Neural progenitor cell (in vitro differentiated cells): ENCODE results near the gene VPS8. TPM values are rescaled to one million over a fixed set of nuclear protein-coding genes. Genes with fewer than 3 reads are reported as not detected.
A peak's percentile ranks its signal among the peaks of the same experiment; 100 is the strongest.
"Not testable (repeated sequence)": the region's sequence is repeated elsewhere in the genome, so short reads cannot be mapped to it uniquely, and the experiment has no call there.

Experiments
- DNase-seq: peaks from one replicate; pipeline ENCODE4 v3.0.0-alpha.2; 2016; ENCODE audit warnings: low spot score
- H2AFZ ChIP-seq: fragments of 200-600 bp; sonication (generic); replicated peaks from 2 replicates; pipeline ENCODE4 v1.6.1; 2016; ENCODE audit warnings: antibody characterized with exemption
- H3F3A ChIP-seq: fragments of 200-600 bp; sonication (generic); 2 replicates; pipeline ENCODE4 v1.6.1; 2016; ENCODE audit warnings: antibody characterized with exemption, low read depth
- H3K27ac ChIP-seq: fragments of 200-600 bp; sonication (generic); 2 replicates; pipeline ENCODE4 v1.5.1; 2016; ENCODE audit warnings: mild to moderate bottlenecking
- H3K27me3 ChIP-seq: fragments of 200-600 bp; sonication (generic); 2 replicates; pipeline ENCODE4 v1.6.1; 2016; ENCODE audit warnings: mild to moderate bottlenecking, moderate library complexity
- H3K36me3 ChIP-seq: fragments of 200-600 bp; sonication (generic); 2 replicates; pipeline ENCODE4 v1.5.1; 2016
- H3K4me1 ChIP-seq: fragments of 200-600 bp; sonication (generic); 2 replicates; pipeline ENCODE4 v1.6.1; 2016; ENCODE audit warnings: mixed run types
- H3K4me2 ChIP-seq: fragments of 200-600 bp; sonication (generic); 2 replicates; pipeline ENCODE4 v1.6.1; 2016
- H3K4me3 ChIP-seq: fragments of 200-600 bp; sonication (generic); 2 replicates; pipeline ENCODE4 v1.5.1; 2016
- H3K79me2 ChIP-seq: fragments of 200-600 bp; sonication (generic); 2 replicates; pipeline ENCODE4 v1.6.1; 2016; ENCODE audit warnings: low read depth
- H3K9ac ChIP-seq: fragments of 200-600 bp; sonication (generic); 2 replicates; pipeline ENCODE4 v1.6.1; 2016
- H3K9me3 ChIP-seq: fragments of 200-600 bp; sonication (generic); 2 replicates; pipeline ENCODE4 v1.5.1; 2016; ENCODE audit warnings: low read depth
- H4K20me1 ChIP-seq: fragments of 200-600 bp; sonication (generic); 2 replicates; pipeline ENCODE4 v1.6.1; 2016; ENCODE audit warnings: low read depth
- H3K27ac Mint-ChIP-seq: 3 replicates; pipeline ENCODE4 v1.8.0; 2021; ENCODE audit warnings: mixed read lengths
- H3K27me3 Mint-ChIP-seq: 2 replicates; pipeline ENCODE4 v1.8.0; 2022; ENCODE audit warnings: low read depth, mild to moderate bottlenecking, inconsistent platforms, moderate library complexity, mixed read lengths; ENCODE audit not compliant: insufficient read depth
- H3K36me3 Mint-ChIP-seq: 3 replicates; pipeline ENCODE4 v1.8.0; 2021; ENCODE audit warnings: mixed read lengths
- H3K4me1 Mint-ChIP-seq: 3 replicates; pipeline ENCODE4 v1.8.0; 2021; ENCODE audit warnings: mixed read lengths
- H3K4me3 Mint-ChIP-seq: 3 replicates; pipeline ENCODE4 v1.8.0; 2021; ENCODE audit warnings: mild to moderate bottlenecking, moderate library complexity, mixed read lengths
- H3K9me3 Mint-ChIP-seq: 3 replicates; pipeline ENCODE4 v1.8.0; 2020; ENCODE audit warnings: mixed read lengths
- EZH2 ChIP-seq: fragments of 200-600 bp; sonication (generic); IDR thresholded peaks from 2 replicates; pipeline ENCODE4 v1.6.1; 2017; ENCODE audit warnings: antibody characterized with exemption, mild to moderate bottlenecking, moderate library complexity
- EZH2phosphoT487 ChIP-seq: fragments of 200-600 bp; sonication (generic); IDR thresholded peaks from 2 replicates; pipeline ENCODE4 v1.6.1; 2017; ENCODE audit warnings: antibody characterized with exemption
- total RNA-seq: library from RNA; depleted of rRNA; stranded (reverse); fragments of >200 nt; gene quantifications from 2 replicates; pipeline ENCODE4 v1.2.3, GENCODE V29; 2015; ENCODE audit warnings: low replicate concordance
- TF ChIP-seq, protein P1 (sequence below): fragments of 200-600 bp; sonication (generic); IDR thresholded peaks from 2 replicates; pipeline ENCODE4 v1.5.1; 2017; ENCODE audit warnings: antibody characterized with exemption, mild to moderate bottlenecking

The VPS8 gene
- total RNA-seq, 1 donor from 2014 or later, result 93.1 TPM

DNA sequence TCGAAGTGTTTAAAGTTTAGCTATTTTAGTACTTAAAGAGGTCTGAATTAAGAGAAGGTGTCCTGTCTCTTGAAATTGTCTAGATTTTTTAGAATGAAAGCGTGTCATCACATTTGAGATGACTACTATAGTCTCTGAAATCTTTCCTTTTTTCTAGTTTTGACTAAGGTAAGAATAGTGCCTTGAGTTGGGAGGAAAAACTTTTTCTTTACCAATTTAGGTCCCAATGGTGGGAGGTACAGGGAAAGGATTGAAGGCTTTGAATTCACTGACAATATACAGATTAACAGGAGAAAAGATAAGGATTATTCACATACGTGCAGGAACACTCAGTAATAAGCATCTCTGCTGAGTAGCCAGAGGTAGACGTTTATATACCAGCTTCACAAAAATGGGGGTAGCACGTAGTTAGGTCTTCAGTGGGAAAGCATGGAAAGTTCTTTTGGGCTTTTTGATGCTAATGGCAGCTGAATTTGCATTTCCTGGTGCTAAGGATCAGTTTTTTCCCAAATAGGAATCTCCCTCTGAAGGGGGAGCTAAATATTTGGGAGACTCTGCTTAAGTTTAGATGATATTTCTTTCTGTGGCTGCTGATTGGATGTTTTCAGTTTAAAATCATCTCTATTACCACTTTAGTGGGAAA, 88.1 kb downstream of the VPS8 start:
- no peak overlapping the region for H3K4me3 ChIP-seq
- no peaks in the 10 kb centered on the region for H3K9me3 ChIP-seq
- H3F3A ChIP-seq, result peaks cover 18% of the 10 kb centered on the region
- H3K27ac Mint-ChIP-seq, result no peak overlapping the region
- H3K9me3 Mint-ChIP-seq, result peaks cover 7% of the 10 kb centered on the region
- H3K27me3 ChIP-seq, result no peaks in the 10 kb centered on the region
- DNase-seq, result no peak
- peaks cover 22% of the 10 kb centered on the region for H3K4me1 ChIP-seq
- H4K20me1 ChIP-seq, result no peaks in the 10 kb centered on the region
- no peaks in the 10 kb centered on the region for H3K27me3 Mint-ChIP-seq
- TF ChIP-seq EZH2phosphoT487, result no peak
- TF ChIP-seq, protein P1, sequence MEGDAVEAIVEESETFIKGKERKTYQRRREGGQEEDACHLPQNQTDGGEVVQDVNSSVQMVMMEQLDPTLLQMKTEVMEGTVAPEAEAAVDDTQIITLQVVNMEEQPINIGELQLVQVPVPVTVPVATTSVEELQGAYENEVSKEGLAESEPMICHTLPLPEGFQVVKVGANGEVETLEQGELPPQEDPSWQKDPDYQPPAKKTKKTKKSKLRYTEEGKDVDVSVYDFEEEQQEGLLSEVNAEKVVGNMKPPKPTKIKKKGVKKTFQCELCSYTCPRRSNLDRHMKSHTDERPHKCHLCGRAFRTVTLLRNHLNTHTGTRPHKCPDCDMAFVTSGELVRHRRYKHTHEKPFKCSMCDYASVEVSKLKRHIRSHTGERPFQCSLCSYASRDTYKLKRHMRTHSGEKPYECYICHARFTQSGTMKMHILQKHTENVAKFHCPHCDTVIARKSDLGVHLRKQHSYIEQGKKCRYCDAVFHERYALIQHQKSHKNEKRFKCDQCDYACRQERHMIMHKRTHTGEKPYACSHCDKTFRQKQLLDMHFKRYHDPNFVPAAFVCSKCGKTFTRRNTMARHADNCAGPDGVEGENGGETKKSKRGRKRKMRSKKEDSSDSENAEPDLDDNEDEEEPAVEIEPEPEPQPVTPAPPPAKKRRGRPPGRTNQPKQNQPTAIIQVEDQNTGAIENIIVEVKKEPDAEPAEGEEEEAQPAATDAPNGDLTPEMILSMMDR, result no peak
- no peak for TF ChIP-seq EZH2
- H3K79me2 ChIP-seq, result no peaks in the 10 kb centered on the region
- H2AFZ ChIP-seq, result peak overlapping the region; percentile 15
- H3K27ac ChIP-seq, result peak overlapping the region; percentile 69
- peak overlapping the region; percentile 53 for H3K4me2 ChIP-seq
- H3K4me1 Mint-ChIP-seq, result no peaks in the 10 kb centered on the region
- H3K9ac ChIP-seq, result no peak overlapping the region
- H3K36me3 Mint-ChIP-seq, result peaks cover 13% of the 10 kb centered on the region
- H3K4me3 Mint-ChIP-seq, result no peak overlapping the region
- no peaks in the 10 kb centered on the region for H3K36me3 ChIP-seq

DNA sequence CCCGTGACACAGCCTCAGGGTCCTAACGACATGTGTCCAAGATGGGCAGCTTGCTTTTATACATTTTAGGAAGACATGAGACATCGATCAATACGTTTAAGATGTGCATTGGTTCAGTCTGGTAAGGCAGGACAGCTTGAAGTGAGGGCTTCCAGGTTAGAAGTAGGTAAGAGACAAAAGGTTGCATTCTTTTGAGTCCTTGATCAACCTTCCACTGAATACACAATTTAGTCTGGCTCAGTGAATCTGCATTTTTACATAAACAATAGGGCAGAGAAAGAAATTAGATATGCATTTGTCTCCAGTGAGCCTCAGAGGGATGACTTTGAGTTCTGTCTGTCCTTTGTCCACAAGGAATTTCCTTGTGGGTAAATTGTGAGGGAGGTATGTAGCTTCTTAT, 95.1 kb downstream of the VPS8 start:
- not testable (repeated sequence) for H3K27me3 Mint-ChIP-seq, H3K36me3 ChIP-seq, H3K9ac ChIP-seq, H3K4me3 ChIP-seq, H4K20me1 ChIP-seq, H2AFZ ChIP-seq, DNase-seq, H3K9me3 ChIP-seq, H3K79me2 ChIP-seq, H3K27me3 ChIP-seq, H3K4me3 Mint-ChIP-seq
- H3K4me2 ChIP-seq, result peak overlapping the region; percentile 36
- peak overlapping the region; percentile 84 for H3K27ac ChIP-seq
- H3K4me1 ChIP-seq, result peaks cover 57% of the 10 kb centered on the region
- H3K4me1 Mint-ChIP-seq, result peaks cover 34% of the 10 kb centered on the region
- H3K27ac Mint-ChIP-seq, result peak overlapping the region; percentile 19
- peaks cover 22% of the 10 kb centered on the region for H3K36me3 Mint-ChIP-seq
- H3F3A ChIP-seq, result peaks cover 44% of the 10 kb centered on the region
- peaks cover 11% of the 10 kb centered on the region for H3K9me3 Mint-ChIP-seq

DNA sequence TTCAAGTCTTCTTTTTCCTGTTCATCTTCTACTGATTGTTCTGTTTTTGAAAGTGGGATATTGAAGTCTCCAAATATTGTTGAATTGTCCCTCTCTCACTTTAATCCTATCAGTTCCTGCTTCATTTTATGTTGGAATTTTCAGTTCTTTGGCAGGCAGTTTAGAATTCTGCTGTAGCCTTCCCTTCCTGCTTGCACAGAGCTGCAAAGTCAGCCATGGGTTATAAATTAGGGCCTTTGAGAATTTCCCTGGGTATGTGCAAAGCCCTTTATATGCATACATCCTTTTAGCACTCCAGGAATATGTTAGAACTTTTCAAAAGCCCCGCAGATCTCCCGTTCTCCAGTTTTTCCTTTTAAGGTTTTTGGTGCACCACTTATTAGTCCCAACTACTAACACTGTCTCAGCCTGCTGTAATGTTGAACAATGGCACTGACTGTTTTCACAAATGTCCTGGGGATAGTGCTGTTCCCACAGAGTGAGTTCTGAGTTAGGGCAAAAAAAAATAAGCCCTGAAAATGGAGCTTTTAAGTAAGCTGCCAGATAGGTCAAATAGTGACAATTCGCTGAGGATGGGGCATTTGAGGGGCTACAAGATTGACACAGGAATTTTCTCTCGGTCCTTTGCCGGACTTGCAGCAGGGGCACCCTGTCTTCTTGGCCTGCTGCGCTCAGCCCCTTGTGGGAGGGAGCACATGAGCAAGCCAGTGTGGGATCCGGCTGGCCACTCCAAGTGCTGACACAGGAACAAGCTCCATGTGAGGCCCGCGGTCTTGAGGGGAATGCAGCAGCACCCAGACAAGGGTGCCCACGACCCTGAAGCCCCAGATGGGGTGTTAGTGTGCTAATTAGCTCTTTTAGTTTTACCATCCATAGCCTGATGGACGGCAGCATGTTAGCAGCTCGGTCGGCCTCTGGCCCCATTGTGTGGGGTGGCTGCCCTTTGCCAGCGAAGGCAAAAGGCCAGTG, 96.0 kb downstream of the VPS8 start:
- Histone ChIP-seq H3K36me3 (peaks cover 5% of the 10 kb centered on the region), H4K20me1 (no peaks in the 10 kb centered on the region), H3K4me2 (peak overlapping the region; percentile 36), H3K4me1 (peaks cover 67% of the 10 kb centered on the region), H3K9me3 (no peaks in the 10 kb centered on the region), H3K4me3 (no peak overlapping the region), H3K79me2 (no peaks in the 10 kb centered on the region), H3F3A (peaks cover 49% of the 10 kb centered on the region), H3K27ac (peak overlapping the region; percentile 84), H3K9ac (no peak overlapping the region), H3K27me3 (no peaks in the 10 kb centered on the region), H2AFZ (peak overlapping the region; percentile 26)
- TF ChIP-seq EZH2phosphoT487, result no peak
- TF ChIP-seq, protein P1, result no peak
- TF ChIP-seq EZH2, result no peak
- peak; percentile 36 for DNase-seq
- Mint-ChIP-seq H3K36me3 (peaks cover 21% of the 10 kb centered on the region), H3K27me3 (no peaks in the 10 kb centered on the region), H3K27ac (peak overlapping the region; percentile 19), H3K9me3 (peaks cover 11% of the 10 kb centered on the region), H3K4me3 (no peak overlapping the region), H3K4me1 (peaks cover 37% of the 10 kb centered on the region)
